PC-3 (cell line): ENCODE results near the gene STARD3.

Experiments used
- EZH2 ChIP-seq: fragments of 300-600 bp; sonication (generic); IDR thresholded peaks from one replicate; pipeline ENCODE4 v1.6.1; 2017; ENCODE audit warnings: antibody characterized with exemption, mild to moderate bottlenecking, low read length; ENCODE audit not compliant: unreplicated experiment
- EZH2phosphoT487 ChIP-seq: fragments of 300-600 bp; sonication (generic); IDR thresholded peaks from 2 replicates; pipeline ENCODE4 v1.6.1; 2018; ENCODE audit warnings: mild to moderate bottlenecking, antibody characterized with exemption, low read length, borderline replicate concordance
- TF ChIP-seq, protein P1 (sequence below): fragments of 300-600 bp; sonication (generic); conservative IDR thresholded peaks from 2 replicates; pipeline ENCODE4 v1.5.1; 2017; ENCODE audit warnings: antibody characterized with exemption, low read depth, mild to moderate bottlenecking, low read length

DNA sequence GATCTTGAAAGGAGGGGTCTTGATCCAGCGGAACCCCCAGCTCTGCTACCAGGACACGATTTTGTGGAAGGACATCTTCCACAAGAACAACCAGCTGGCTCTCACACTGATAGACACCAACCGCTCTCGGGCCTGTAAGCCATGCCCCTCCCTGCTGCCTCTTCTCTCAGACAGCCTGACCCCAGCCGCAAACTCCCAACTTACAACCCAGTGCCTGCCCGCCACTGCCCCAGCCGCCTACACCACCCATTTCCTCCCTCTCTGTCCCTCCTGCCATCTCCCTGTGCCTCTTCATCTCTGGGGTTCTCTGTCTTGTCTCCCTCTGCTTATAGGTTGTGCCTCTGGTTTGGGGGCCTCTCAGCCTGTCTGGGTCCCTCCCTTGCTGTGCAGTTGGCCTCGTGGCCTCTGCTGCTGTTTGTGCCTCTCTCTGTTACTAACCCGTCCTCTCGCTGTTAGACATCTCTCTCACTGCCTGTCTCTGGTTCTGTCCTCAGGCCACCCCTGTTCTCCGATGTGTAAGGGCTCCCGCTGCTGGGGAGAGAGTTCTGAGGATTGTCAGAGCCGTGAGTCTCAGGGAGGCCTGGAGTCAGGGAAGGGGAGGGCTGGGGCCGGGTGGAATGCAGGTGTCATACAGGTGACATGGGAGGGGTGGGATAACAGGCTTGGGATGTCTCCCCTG, 72.5 kb downstream of the STARD3 start:
- TF ChIP-seq, protein P1, sequence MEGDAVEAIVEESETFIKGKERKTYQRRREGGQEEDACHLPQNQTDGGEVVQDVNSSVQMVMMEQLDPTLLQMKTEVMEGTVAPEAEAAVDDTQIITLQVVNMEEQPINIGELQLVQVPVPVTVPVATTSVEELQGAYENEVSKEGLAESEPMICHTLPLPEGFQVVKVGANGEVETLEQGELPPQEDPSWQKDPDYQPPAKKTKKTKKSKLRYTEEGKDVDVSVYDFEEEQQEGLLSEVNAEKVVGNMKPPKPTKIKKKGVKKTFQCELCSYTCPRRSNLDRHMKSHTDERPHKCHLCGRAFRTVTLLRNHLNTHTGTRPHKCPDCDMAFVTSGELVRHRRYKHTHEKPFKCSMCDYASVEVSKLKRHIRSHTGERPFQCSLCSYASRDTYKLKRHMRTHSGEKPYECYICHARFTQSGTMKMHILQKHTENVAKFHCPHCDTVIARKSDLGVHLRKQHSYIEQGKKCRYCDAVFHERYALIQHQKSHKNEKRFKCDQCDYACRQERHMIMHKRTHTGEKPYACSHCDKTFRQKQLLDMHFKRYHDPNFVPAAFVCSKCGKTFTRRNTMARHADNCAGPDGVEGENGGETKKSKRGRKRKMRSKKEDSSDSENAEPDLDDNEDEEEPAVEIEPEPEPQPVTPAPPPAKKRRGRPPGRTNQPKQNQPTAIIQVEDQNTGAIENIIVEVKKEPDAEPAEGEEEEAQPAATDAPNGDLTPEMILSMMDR: no peak
- TF ChIP-seq EZH2: no peak
- no peak for TF ChIP-seq EZH2phosphoT487
